ENCODE measurements around the gene MYH10.

The MYH10 gene

DNA sequence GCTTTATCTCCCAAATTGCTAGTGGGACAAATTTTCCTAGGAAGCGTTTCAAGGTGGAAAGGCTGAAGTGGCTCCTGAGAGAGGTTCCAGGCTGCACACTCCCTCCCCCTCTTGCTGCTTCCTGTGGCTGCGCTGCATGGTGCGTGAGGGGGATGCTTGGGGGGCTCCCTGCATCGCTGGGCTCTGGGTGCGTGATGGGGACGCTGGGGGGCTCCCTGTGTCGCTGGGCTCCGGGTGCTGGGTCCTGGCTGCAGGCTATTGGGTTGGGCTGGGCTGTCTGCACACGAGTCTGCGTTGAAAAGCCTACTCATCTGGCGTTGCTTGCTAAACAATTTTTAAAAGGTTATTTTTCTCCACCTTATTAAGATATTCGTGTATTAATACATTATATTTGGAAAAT, 164.8 kb downstream of the MYH10 start:
- peaks cover 11 to 85% of the 10 kb centered on the region in 2 experiments for H3K36me3 ChIP-seq (ENCODE audit: control insufficient read depth in 2 of 2, insufficient read depth in 1 of 2, low read length in 2 of 2)
- ChIA-PET POLR2A (no interaction called here), CTCF (interaction anchor here (1.1 kb wide), 1 partner anchor 281 kb away, joined by 3 read pairs; no protein-coding TSS in a partner anchor)
- H3K4me3 ChIP-seq (ENCODE audit: low read depth, low read length): no peak overlapping the region
- H3K27ac ChIP-seq (ENCODE audit: extremely low read depth, low read depth, low read length): no peak overlapping the region
- no peaks in the 10 kb centered on the region for H3K9me3 ChIP-seq (ENCODE audit: control insufficient read depth, insufficient read depth, low read depth, low read length)
- TF ChIP-seq, protein P1, sequence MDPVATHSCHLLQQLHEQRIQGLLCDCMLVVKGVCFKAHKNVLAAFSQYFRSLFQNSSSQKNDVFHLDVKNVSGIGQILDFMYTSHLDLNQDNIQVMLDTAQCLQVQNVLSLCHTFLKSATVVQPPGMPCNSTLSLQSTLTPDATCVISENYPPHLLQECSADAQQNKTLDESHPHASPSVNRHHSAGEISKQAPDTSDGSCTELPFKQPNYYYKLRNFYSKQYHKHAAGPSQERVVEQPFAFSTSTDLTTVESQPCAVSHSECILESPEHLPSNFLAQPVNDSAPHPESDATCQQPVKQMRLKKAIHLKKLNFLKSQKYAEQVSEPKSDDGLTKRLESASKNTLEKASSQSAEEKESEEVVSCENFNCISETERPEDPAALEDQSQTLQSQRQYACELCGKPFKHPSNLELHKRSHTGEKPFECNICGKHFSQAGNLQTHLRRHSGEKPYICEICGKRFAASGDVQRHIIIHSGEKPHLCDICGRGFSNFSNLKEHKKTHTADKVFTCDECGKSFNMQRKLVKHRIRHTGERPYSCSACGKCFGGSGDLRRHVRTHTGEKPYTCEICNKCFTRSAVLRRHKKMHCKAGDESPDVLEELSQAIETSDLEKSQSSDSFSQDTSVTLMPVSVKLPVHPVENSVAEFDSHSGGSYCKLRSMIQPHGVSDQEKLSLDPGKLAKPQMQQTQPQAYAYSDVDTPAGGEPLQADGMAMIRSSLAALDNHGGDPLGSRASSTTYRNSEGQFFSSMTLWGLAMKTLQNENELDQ (tag by site-specific recombination; IDR thresholded peaks at IDR 0.05; ENCODE audit: low read depth): no peak
- TF ChIP-seq, protein P2, sequence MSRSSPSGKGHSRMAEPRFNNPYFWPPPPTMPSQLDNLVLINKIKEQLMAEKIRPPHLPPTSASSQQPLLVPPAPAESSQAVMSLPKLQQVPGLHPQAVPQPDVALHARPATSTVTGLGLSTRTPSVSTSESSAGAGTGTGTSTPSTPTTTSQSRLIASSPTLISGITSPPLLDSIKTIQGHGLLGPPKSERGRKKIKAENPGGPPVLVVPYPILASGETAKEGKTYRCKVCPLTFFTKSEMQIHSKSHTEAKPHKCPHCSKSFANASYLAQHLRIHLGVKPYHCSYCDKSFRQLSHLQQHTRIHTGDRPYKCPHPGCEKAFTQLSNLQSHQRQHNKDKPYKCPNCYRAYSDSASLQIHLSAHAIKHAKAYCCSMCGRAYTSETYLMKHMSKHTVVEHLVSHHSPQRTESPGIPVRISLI (tag by site-specific recombination; IDR thresholded peaks at IDR 0.05): no peak
- no peak for TF ChIP-seq ZNF768 (tag by site-specific recombination; IDR thresholded peaks at IDR 0.05)
- TF ChIP-seq MZF1 (tag by site-specific recombination; IDR thresholded peaks at IDR 0.05; ENCODE audit: borderline replicate concordance): no peak
- no peak for TF ChIP-seq ZNF16 (tag by site-specific recombination; IDR thresholded peaks at IDR 0.05; ENCODE audit: low read depth)
- no peak for TF ChIP-seq YY2 (tag by site-specific recombination; IDR thresholded peaks at IDR 0.05)
- no peak for TF ChIP-seq ZNF600 (tag by site-specific recombination; IDR thresholded peaks at IDR 0.05)
- H3K4me1 ChIP-seq (ENCODE audit: control insufficient read depth, insufficient read depth, low read length): no peaks in the 10 kb centered on the region

GRCh38 chr17:8465356-8465755, 165.2 kb downstream of the MYH10 start:
- TF ChIP-seq ZNF184 (tag by site-specific recombination; IDR thresholded peaks at IDR 0.05) (no peak), GLI2 (tag by site-specific recombination; IDR thresholded peaks at IDR 0.05; ENCODE audit: borderline replicate concordance, low read depth) (no peak), ZNF48 (tag by site-specific recombination; IDR thresholded peaks at IDR 0.05) (no peak), YY2 (tag by site-specific recombination; IDR thresholded peaks at IDR 0.05) (no peak)
- POLR2A ChIA-PET: no interaction called here
- H3K4me1 ChIP-seq (ENCODE audit: control insufficient read depth, insufficient read depth, low read length): no peaks in the 10 kb centered on the region
- H3K4me3 ChIP-seq (ENCODE audit: low read depth, low read length): no peak overlapping the region
- CTCF ChIA-PET: interaction anchor here (1.1 kb wide), 1 partner anchor 281 kb away, joined by 3 read pairs; no protein-coding TSS in a partner anchor
- H3K9me3 ChIP-seq (ENCODE audit: control insufficient read depth, insufficient read depth, low read depth, low read length): no peaks in the 10 kb centered on the region
- peaks cover 15 to 85% of the 10 kb centered on the region in 2 experiments for H3K36me3 ChIP-seq (ENCODE audit: control insufficient read depth in 2 of 2, insufficient read depth in 1 of 2, low read length in 2 of 2)
- no peak overlapping the region for H3K27ac ChIP-seq (ENCODE audit: extremely low read depth, low read depth, low read length)

GRCh38 chr17:8464941-8465340, 165.6 kb downstream of the MYH10 start:
- H3K36me3 ChIP-seq (ENCODE audit: control insufficient read depth in 2 of 2, insufficient read depth in 1 of 2, low read length in 2 of 2): peaks cover 20 to 85% of the 10 kb centered on the region in 2 experiments
- POLR2A ChIA-PET: no interaction called here
- no peaks in the 10 kb centered on the region for H3K9me3 ChIP-seq (ENCODE audit: control insufficient read depth, insufficient read depth, low read depth, low read length)
- no peaks in the 10 kb centered on the region for H3K4me1 ChIP-seq (ENCODE audit: control insufficient read depth, insufficient read depth, low read length)
- H3K27ac ChIP-seq (ENCODE audit: extremely low read depth, low read depth, low read length): no peak overlapping the region
- CTCF ChIA-PET: interaction anchor here (0.6 to 2.1 kb wide), 3 partner anchors 26 to 281 kb away, joined by 3 to 5 read pairs (median 4); no protein-coding TSS in a partner anchor
- H3K4me3 ChIP-seq (ENCODE audit: low read depth, low read length): no peak overlapping the region
- TF ChIP-seq ZFP37 (tag by site-specific recombination; IDR thresholded peaks at IDR 0.05): no peak
- TF ChIP-seq, protein P2 (tag by site-specific recombination; IDR thresholded peaks at IDR 0.05): no peak
- TF ChIP-seq ZNF121 (tag by site-specific recombination; IDR thresholded peaks at IDR 0.05): no peak

DNA sequence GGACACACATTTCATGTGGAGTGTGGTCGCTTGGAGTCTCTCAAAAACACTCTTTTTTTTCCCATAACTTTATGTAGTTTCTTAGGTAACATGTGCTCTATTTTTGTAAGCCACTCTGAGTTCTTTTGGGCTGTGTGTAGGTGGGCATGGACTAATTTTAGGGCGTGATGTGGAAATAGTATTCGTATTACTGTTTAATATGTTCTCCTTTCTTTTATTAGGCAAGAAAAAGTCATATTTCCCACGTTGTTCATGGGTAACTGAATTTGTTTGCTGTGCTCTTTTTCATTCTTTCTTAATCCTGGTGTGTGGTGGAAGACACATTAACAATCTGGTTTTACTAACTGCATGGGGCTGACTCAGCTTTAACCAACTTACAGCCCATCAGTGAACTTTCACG, 167.4 kb downstream of the MYH10 start:
- H3K9me3 ChIP-seq (ENCODE audit: control insufficient read depth, insufficient read depth, low read depth, low read length): no peaks in the 10 kb centered on the region
- TF ChIP-seq MYNN (tag by site-specific recombination; IDR thresholded peaks at IDR 0.05; ENCODE audit: borderline replicate concordance) (no peak), ZNF155 (tag by site-specific recombination; IDR thresholded peaks at IDR 0.05) (no peak), FEZF1 (tag by site-specific recombination; IDR thresholded peaks at IDR 0.05) (no peak), ZNF274 (IDR thresholded peaks at IDR 0.05; ENCODE audit: low read length) (no peak), ZNF274 (tag by site-specific recombination; IDR thresholded peaks at IDR 0.05; ENCODE audit: borderline replicate concordance) (no peak)
- H3K27ac ChIP-seq (ENCODE audit: extremely low read depth, low read depth, low read length): no peak overlapping the region
- H3K4me1 ChIP-seq (ENCODE audit: control insufficient read depth, insufficient read depth, low read length): no peaks in the 10 kb centered on the region
- ChIA-PET CTCF (interaction anchor here (2.1 kb wide), 1 partner anchor 53 kb away, joined by 5 read pairs; no protein-coding TSS in a partner anchor), POLR2A (no interaction called here)
- no peak overlapping the region for H3K4me3 ChIP-seq (ENCODE audit: low read depth, low read length)
- H3K36me3 ChIP-seq (ENCODE audit: control insufficient read depth in 2 of 2, insufficient read depth in 1 of 2, low read length in 2 of 2): peaks cover 37 to 95% of the 10 kb centered on the region in 2 experiments
